Measurements from ENCODE around the gene ZNF888.
"Not testable (repeated sequence)": the region's sequence is repeated elsewhere in the genome, so short reads cannot be mapped to it uniquely, and the experiment has no call there.

ZNF888 gene

GRCh38 chr19:52868031-52868430 lies 55.2 kb downstream of the ZNF888 start:
- DNase-seq: not testable (repeated sequence)

- DNase-seq: peak; percentile 81
These were observed 65.6 kb downstream of the ZNF888 start, which contains the start of gene ZNF468 for GRCh38 chr19:52857378-52858191. Gene ZNF468 (minus strand): TSS chr19:52857619. CDS start chr19:52854272, 3,347 bp downstream.

DNA sequence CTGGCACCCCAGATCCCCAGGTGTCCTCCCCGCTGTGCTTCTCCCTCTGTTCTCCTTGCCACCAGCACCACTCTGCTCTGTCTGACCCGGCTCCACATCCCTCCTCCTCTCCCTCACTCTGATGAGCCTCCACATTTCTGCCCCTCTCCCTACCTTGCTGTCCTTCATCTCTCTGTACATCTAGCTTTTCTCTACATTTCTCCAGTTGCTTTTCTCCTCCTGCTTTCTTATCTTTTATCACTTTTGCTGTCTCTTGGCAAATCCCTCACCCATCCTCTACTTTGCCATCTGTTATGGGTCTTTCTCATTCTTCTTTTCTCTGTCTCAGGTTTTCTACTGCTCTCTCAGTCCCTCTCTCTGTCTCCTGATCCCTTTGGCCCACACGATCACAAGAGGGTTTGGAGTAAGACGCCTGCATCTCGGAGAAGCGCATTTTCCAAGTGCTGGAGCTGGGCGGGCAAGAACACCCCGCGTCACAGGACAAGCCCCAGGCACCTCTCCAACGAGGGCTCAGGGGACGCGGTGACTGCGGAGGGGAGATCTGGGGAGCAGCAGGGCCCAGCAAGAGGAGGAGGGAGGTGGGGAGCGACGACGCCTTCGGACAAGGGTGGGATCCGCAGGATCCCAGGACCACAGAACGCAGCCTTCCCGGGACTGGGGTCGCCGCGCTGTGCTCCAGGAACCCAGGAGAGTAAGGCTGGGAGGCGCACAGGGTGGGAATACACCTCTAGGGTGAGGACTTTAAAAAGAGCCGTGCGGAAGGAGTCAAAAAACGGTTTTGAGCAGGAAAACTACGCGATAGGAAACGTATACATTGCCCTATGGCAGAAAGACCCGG lies 66.5 kb downstream of the ZNF888 start:
- DNase-seq: not testable (repeated sequence)

Data from CD4-positive, alpha-beta T cell treated with Interleukin-15 for 1 hour (primary cell).